Measurements from ENCODE around the gene RELL1. TPM values are rescaled to one million over a fixed set of nuclear protein-coding genes. Genes with fewer than 3 reads are reported as not detected.

The RELL1 gene
- total RNA-seq, 1 experiment from 2014 or later = 18.2 TPM

DNA sequence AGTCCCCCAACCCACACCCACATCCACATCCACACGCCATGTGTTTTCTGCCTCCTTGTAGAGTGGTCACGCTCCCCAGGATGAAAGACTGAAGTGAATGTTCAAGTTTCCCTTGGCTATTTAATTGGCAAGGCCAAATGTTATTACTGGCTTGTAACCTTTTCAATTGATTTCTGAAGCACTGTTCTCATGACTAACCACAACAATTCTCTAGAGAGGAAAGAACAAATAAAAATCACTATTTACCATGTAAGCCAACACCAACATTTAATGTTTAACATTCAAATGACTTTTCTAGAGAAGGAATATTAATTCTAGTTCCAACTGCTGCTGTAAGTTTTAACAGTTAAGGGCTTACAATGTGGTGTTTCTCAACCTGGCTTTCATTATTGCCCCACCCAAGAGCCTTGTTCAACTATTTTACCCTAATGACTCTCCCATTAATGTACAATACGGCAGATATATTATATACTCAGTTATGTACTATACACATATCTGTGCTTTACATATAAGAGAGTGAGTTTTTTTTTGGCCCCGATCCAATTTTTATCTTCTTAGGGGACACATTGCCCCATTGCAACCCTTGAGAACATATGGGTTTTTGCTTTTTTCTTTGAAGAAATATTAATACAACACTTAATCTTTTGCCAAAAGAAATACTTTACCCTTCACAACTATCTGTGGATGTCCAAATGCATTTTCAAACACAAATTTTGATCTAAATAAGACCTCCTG, 46.5 kb downstream of the RELL1 start:
- TF ChIP-seq, protein P1, sequence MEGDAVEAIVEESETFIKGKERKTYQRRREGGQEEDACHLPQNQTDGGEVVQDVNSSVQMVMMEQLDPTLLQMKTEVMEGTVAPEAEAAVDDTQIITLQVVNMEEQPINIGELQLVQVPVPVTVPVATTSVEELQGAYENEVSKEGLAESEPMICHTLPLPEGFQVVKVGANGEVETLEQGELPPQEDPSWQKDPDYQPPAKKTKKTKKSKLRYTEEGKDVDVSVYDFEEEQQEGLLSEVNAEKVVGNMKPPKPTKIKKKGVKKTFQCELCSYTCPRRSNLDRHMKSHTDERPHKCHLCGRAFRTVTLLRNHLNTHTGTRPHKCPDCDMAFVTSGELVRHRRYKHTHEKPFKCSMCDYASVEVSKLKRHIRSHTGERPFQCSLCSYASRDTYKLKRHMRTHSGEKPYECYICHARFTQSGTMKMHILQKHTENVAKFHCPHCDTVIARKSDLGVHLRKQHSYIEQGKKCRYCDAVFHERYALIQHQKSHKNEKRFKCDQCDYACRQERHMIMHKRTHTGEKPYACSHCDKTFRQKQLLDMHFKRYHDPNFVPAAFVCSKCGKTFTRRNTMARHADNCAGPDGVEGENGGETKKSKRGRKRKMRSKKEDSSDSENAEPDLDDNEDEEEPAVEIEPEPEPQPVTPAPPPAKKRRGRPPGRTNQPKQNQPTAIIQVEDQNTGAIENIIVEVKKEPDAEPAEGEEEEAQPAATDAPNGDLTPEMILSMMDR (IDR thresholded peaks at IDR 0.05; ENCODE audit: unreplicated experiment) = no peak
- no peak overlapping the region for H3K4me3 Mint-ChIP-seq (ENCODE audit: low read depth, unreplicated experiment)

DNA sequence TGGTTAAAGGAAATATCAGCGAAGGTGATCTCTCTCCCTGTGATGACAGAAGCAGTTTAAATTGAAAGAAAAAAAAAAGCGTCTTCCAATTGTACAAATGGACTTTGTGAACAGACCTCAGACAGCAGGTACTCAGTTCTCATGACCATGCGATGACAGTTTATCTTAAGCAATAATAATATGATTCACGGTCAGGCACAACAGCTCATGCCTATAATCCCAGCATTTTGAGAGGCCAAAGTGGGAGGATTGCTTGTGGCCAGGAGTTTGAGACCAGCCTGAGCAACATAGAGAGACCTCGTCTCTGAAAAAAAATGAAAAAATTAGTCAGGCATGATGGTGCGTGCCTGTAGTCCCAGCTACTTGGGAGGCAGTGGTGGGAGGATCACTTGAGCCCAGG, 51.0 kb downstream of the RELL1 start:
- BruUV-seq (replicated peaks) = no TSS peak
- intact Hi-C loops (cut with micrococcal nuclease; ENCODE audit: unreplicated experiment) = no loop called here
- TF ChIP-seq, protein P1 (IDR thresholded peaks at IDR 0.05; ENCODE audit: unreplicated experiment) = no peak
- CTCF ChIA-PET = no interaction called here
- Mint-ChIP-seq H3K36me3 (ENCODE audit: insufficient read depth, unreplicated experiment) (no peaks in the 10 kb centered on the region), H3K4me1 (ENCODE audit: low read depth, unreplicated experiment) (no peaks in the 10 kb centered on the region), H3K27ac (ENCODE audit: unreplicated experiment) (no peak overlapping the region), H3K27me3 (ENCODE audit: unreplicated experiment) (no peaks in the 10 kb centered on the region), H3K4me3 (ENCODE audit: low read depth, unreplicated experiment) (no peak overlapping the region), H3K9me3 (ENCODE audit: low read depth, unreplicated experiment) (no peaks in the 10 kb centered on the region)
- no peak for DNase-seq

More for the DNA sequence above, 46.5 kb downstream of the RELL1 start:
- intact Hi-C loops (cut with micrococcal nuclease; ENCODE audit: unreplicated experiment) = no loop called here
- Mint-ChIP-seq H3K27me3 (ENCODE audit: unreplicated experiment) (no peaks in the 10 kb centered on the region), H3K4me1 (ENCODE audit: low read depth, unreplicated experiment) (peaks cover 9% of the 10 kb centered on the region), H3K36me3 (ENCODE audit: insufficient read depth, unreplicated experiment) (no peaks in the 10 kb centered on the region), H3K27ac (ENCODE audit: unreplicated experiment) (no peak overlapping the region), H3K9me3 (ENCODE audit: low read depth, unreplicated experiment) (no peaks in the 10 kb centered on the region)
- DNase-seq = no peak
- no TSS peak for BruUV-seq (replicated peaks)
- CTCF ChIA-PET = interaction anchor here (0.7 kb wide), 1 partner anchor 55 kb away, joined by 4 read pairs; no protein-coding TSS in a partner anchor

DNA sequence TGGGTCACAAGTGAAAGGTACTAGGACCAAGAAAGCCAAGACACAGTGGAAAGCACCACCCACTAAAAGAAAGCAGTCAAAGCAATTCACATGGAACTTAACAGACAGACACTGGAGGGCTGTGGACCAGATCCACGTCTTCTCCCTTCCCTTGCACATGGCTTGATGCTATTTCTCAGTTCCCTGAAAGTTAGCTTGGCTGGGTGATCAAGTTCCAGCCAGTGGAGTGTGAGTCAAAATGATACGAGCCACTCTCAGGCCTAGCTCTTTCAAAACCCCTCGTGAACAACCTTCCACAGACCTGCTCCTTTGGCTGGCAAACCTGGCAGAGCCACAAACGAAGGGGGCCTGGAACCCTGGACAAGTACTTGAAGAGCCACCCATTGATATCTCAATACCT, 52.0 kb downstream of the RELL1 start:
- no peak for DNase-seq
- BruUV-seq (replicated peaks) = no TSS peak
- Mint-ChIP-seq H3K27ac (ENCODE audit: unreplicated experiment) (no peak overlapping the region), H3K4me1 (ENCODE audit: low read depth, unreplicated experiment) (peaks cover 6% of the 10 kb centered on the region), H3K4me3 (ENCODE audit: low read depth, unreplicated experiment) (no peak overlapping the region), H3K9me3 (ENCODE audit: low read depth, unreplicated experiment) (no peaks in the 10 kb centered on the region), H3K36me3 (ENCODE audit: insufficient read depth, unreplicated experiment) (no peaks in the 10 kb centered on the region), H3K27me3 (ENCODE audit: unreplicated experiment) (no peaks in the 10 kb centered on the region)
- TF ChIP-seq, protein P1 (IDR thresholded peaks at IDR 0.05; ENCODE audit: unreplicated experiment) = no peak
- CTCF ChIA-PET = no interaction called here
- intact Hi-C loops (cut with micrococcal nuclease; ENCODE audit: unreplicated experiment) = no loop called here

DNA sequence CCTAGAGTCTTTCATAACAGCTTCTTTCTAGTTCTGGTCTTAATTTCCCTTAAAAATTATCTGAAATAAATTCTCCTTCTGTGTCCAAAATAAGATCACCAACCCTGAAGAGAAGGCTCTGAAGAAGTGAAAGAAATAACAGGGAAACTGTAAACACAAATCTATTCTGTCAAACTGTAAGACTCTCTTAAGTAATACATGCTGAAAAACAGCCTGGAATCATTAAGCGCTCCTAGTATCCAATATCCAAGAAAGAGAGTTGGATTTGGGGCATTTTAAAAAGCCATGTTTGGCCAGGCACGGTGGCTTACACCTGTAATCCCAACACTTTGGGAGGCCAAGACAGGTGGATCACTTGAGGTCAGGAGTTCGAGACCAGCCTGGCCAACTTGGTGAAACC, 53.3 kb downstream of the RELL1 start:
- Mint-ChIP-seq H3K4me1 (ENCODE audit: low read depth, unreplicated experiment) (peaks cover 11% of the 10 kb centered on the region), H3K27ac (ENCODE audit: unreplicated experiment) (no peak overlapping the region), H3K36me3 (ENCODE audit: insufficient read depth, unreplicated experiment) (no peaks in the 10 kb centered on the region), H3K4me3 (ENCODE audit: low read depth, unreplicated experiment) (no peak overlapping the region), H3K9me3 (ENCODE audit: low read depth, unreplicated experiment) (no peaks in the 10 kb centered on the region), H3K27me3 (ENCODE audit: unreplicated experiment) (no peaks in the 10 kb centered on the region)
- CTCF ChIA-PET = no interaction called here
- intact Hi-C loops (cut with micrococcal nuclease; ENCODE audit: unreplicated experiment) = no loop called here
- TF ChIP-seq, protein P1 (IDR thresholded peaks at IDR 0.05; ENCODE audit: unreplicated experiment) = no peak
- BruUV-seq (replicated peaks) = no TSS peak
- no peak for DNase-seq
